ENCODE data around the gene CMTM2. TPM values are rescaled to one million over a fixed set of nuclear protein-coding genes. Genes with fewer than 3 reads are reported as not detected.

Gene CMTM2
- total RNA-seq, 1 donor, result not detected

DNA sequence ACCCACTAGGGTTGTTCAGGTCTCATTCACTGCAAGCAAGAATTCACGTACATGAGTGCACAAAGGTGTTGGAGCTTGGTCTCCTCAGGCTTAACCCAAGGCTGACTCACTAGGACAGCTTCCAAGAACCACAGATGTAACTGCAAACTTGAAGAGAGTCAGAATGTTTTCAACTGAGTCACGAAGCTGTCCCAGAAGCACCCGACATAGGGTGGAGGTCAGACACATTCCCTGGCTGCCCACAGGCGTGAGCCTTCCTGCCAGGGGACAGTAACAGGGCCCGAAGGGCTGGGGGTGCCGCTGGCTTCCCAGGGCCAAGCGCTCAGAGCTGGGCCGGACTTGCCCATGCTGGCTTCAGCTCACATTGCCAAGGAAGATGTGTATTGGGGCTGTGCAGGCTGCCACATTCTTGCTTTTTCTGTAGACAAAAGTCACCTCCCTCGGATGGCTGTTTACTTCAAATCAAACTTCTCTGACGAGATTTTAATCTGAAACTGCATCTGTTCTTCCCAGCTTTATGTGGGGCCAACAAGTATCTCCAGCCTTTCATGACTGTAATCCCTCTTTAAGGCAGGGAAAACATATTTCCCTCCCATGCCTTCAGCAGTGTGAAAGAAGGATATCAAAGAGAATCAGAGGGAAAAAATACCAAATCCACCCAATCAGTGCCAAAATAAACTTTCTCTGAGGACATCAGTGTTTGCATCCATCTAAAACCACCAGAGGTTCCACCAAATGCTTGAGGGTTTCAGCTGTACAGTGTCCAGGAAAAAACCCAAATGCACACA is 39.5 kb downstream of the CMTM2 start:
- Histone ChIP-seq H3K79me2 (ENCODE audit: insufficient read depth, low read length) (no peaks in the 10 kb centered on the region), H2AFZ (ENCODE audit: low read length) (no peak overlapping the region), H3K4me3 (ENCODE audit: insufficient read depth, low read length) (peak overlapping the region; percentile 55), H3K27ac (ENCODE audit: low read depth, low read length) (peak overlapping the region; percentile 100), H3K9me3 (ENCODE audit: low read depth, low read length) (no peaks in the 10 kb centered on the region), H3K4me1 (ENCODE audit: insufficient read depth, low read length) (peaks cover 62% of the 10 kb centered on the region), H4K20me1 (ENCODE audit: insufficient read depth, low read length) (no peaks in the 10 kb centered on the region), H3K36me3 (ENCODE audit: insufficient read depth, low read length) (no peaks in the 10 kb centered on the region), H3K4me2 (ENCODE audit: insufficient read depth, low read length) (peak overlapping the region; percentile 83), H3K27me3 (ENCODE audit: insufficient read depth, low read length) (no peaks in the 10 kb centered on the region)
- peak; percentile 96 for DNase-seq (ENCODE audit: insufficient read length, low spot score, missing footprints)
- TF ChIP-seq, protein P1, sequence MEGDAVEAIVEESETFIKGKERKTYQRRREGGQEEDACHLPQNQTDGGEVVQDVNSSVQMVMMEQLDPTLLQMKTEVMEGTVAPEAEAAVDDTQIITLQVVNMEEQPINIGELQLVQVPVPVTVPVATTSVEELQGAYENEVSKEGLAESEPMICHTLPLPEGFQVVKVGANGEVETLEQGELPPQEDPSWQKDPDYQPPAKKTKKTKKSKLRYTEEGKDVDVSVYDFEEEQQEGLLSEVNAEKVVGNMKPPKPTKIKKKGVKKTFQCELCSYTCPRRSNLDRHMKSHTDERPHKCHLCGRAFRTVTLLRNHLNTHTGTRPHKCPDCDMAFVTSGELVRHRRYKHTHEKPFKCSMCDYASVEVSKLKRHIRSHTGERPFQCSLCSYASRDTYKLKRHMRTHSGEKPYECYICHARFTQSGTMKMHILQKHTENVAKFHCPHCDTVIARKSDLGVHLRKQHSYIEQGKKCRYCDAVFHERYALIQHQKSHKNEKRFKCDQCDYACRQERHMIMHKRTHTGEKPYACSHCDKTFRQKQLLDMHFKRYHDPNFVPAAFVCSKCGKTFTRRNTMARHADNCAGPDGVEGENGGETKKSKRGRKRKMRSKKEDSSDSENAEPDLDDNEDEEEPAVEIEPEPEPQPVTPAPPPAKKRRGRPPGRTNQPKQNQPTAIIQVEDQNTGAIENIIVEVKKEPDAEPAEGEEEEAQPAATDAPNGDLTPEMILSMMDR (IDR thresholded peaks at IDR 0.05; ENCODE audit: extremely low read depth, low read depth, low read length), result no peak

DNA sequence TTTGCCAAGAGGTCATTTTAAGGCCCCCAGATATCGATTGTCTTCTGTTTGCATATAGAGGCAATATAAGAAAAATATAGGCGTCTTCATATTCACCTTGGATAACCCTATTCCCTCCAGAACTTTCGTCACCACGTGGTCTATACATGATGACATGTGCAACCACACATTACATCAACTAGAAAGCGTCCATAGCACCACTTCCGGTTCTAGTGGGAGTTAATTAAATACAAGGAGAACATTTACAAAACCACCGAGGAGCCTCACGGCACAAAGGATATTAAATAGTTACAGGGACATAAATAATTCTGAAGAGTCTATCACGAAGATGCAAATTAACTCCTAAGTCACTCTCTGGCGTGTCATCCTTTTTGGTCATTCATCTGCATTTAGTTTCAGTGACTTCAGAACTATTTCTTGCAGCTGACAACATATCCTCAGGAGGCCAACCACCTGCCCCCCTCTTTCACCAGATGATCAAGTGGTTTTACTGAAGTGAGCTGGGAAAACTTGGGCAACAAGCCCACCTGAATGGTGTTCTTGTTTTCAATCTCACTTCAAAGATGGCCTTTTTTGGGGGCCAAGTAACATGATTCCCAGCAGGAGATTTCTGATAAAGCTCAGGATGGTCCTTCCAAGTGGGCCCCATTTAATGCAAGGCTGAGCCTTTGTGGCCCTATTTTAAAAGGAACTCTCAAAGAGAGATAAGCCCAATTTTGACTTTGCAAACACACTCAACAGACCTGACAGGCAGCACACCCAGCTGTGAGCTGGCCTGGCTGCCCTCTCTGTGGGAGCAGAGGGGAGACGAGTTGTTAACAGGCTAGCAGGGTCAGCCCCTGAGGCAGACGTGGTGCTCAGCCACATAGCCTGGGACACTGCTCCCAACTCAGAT is 40.5 kb downstream of the CMTM2 start:
- Histone ChIP-seq H4K20me1 (ENCODE audit: insufficient read depth, low read length) (no peaks in the 10 kb centered on the region), H3K9me3 (ENCODE audit: low read depth, low read length) (no peaks in the 10 kb centered on the region), H3K79me2 (ENCODE audit: insufficient read depth, low read length) (no peaks in the 10 kb centered on the region), H3K4me1 (ENCODE audit: insufficient read depth, low read length) (peaks cover 62% of the 10 kb centered on the region), H3K36me3 (ENCODE audit: insufficient read depth, low read length) (no peaks in the 10 kb centered on the region), H3K27ac (ENCODE audit: low read depth, low read length) (peak overlapping the region; percentile 100), H2AFZ (ENCODE audit: low read length) (peak overlapping the region; percentile 47), H3K4me3 (ENCODE audit: insufficient read depth, low read length) (peak overlapping the region; percentile 55), H3K4me2 (ENCODE audit: insufficient read depth, low read length) (peak overlapping the region; percentile 83), H3K27me3 (ENCODE audit: insufficient read depth, low read length) (no peaks in the 10 kb centered on the region)
- DNase-seq (ENCODE audit: insufficient read length, low spot score, missing footprints), result peak; percentile 80
- TF ChIP-seq, protein P1 (IDR thresholded peaks at IDR 0.05; ENCODE audit: extremely low read depth, low read depth, low read length), result no peak

DNA sequence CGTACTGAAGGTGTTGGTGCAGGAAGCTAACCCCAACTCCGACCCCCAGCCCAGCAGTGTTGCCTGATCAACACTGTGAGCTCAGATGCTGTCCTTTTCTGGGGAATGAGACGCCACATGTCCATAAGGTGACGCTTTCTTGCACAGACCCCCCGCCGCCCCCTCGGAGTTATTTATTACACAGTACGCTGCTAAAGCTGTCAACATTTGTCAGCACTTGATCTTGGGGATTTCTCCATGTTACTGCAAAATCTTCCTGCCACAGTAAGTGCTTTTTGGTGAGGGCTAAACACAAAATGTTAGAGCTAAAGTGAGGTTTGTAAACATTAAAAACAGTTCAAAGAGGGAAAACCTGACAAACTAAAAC is 41.1 kb downstream of the CMTM2 start:
- no peaks in the 10 kb centered on the region for H3K36me3 ChIP-seq (ENCODE audit: insufficient read depth, low read length)
- H4K20me1 ChIP-seq (ENCODE audit: insufficient read depth, low read length), result no peaks in the 10 kb centered on the region
- H3K79me2 ChIP-seq (ENCODE audit: insufficient read depth, low read length), result no peaks in the 10 kb centered on the region
- TF ChIP-seq, protein P1 (IDR thresholded peaks at IDR 0.05; ENCODE audit: extremely low read depth, low read depth, low read length), result no peak
- H3K4me1 ChIP-seq (ENCODE audit: insufficient read depth, low read length), result peaks cover 62% of the 10 kb centered on the region
- no peaks in the 10 kb centered on the region for H3K27me3 ChIP-seq (ENCODE audit: insufficient read depth, low read length)
- H2AFZ ChIP-seq (ENCODE audit: low read length), result peak overlapping the region; percentile 47
- DNase-seq (ENCODE audit: insufficient read length, low spot score, missing footprints), result no peak
- no peak overlapping the region for H3K4me3 ChIP-seq (ENCODE audit: insufficient read depth, low read length)
- H3K27ac ChIP-seq (ENCODE audit: low read depth, low read length), result peak overlapping the region; percentile 100
- H3K9me3 ChIP-seq (ENCODE audit: low read depth, low read length), result no peaks in the 10 kb centered on the region
- H3K4me2 ChIP-seq (ENCODE audit: insufficient read depth, low read length), result peak overlapping the region; percentile 83

DNA sequence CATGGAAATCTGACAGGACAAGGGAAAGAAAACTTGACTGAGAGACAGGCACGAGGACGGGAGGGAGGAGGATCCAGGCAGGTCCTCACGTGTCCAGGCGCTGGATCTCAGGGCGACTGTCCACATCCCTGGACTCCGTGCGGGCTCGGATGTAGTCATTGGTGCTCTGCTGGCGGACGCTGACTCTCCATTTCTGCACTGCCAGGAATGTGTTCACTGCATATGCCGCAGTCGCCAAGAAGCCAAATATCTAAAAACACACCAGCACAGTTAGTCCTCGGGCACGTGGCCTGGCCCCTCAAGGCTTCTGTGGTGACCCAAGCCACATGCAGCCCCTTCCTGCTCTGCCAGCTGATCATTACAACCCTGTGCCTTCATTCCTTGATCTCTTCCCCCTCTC is 42.7 kb downstream of the CMTM2 start:
- Histone ChIP-seq H3K4me1 (ENCODE audit: insufficient read depth, low read length) (peaks cover 52% of the 10 kb centered on the region), H4K20me1 (ENCODE audit: insufficient read depth, low read length) (no peaks in the 10 kb centered on the region), H3K79me2 (ENCODE audit: insufficient read depth, low read length) (no peaks in the 10 kb centered on the region), H3K9me3 (ENCODE audit: low read depth, low read length) (no peaks in the 10 kb centered on the region), H3K27me3 (ENCODE audit: insufficient read depth, low read length) (no peaks in the 10 kb centered on the region), H3K4me2 (ENCODE audit: insufficient read depth, low read length) (no peak overlapping the region), H2AFZ (ENCODE audit: low read length) (peak overlapping the region; percentile 36), H3K36me3 (ENCODE audit: insufficient read depth, low read length) (no peaks in the 10 kb centered on the region), H3K27ac (ENCODE audit: low read depth, low read length) (peak overlapping the region; percentile 75), H3K4me3 (ENCODE audit: insufficient read depth, low read length) (no peak overlapping the region)
- peak; percentile 93 for DNase-seq (ENCODE audit: insufficient read length, low spot score, missing footprints)
- TF ChIP-seq, protein P1 (IDR thresholded peaks at IDR 0.05; ENCODE audit: extremely low read depth, low read depth, low read length), result no peak

Measured in osteoblast (primary cell).